GM18868 (cell line): ENCODE results near the gene PRMT7.
A peak's percentile ranks its signal among the peaks of the same experiment; 100 is the strongest.
"Not testable (repeated sequence)": the region's sequence is repeated elsewhere in the genome, so short reads cannot be mapped to it uniquely, and the experiment has no call there.

ENCODE experiments used
- ATAC-seq: cut with Tn5 transposase; IDR thresholded peaks from one replicate; pipeline ENCODE4 v1.9.1; 2021; ENCODE audit warnings: mild to moderate bottlenecking, moderate library complexity; ENCODE audit not compliant: unreplicated experiment

The PRMT7 gene

GRCh38 chr16:68283346-68283745 lies 27.5 kb upstream of the PRMT7 start:
- ATAC-seq, result no peak

GRCh38 chr16:68283801-68284598 lies 26.8 kb upstream of the PRMT7 start:
- ATAC-seq, result no peak

- ATAC-seq, result peak; percentile 49
Observed at GRCh38 chr16:68284847-68285246, 26.0 kb upstream of the PRMT7 start.

- ATAC-seq, result no peak
Observed at GRCh38 chr16:68285683-68286082, 25.1 kb upstream of the PRMT7 start.

GRCh38 chr16:68286153-68287074 lies 24.4 kb upstream of the PRMT7 start:
- no peak for ATAC-seq

GRCh38 chr16:68287276-68288251 lies 23.3 kb upstream of the PRMT7 start:
- ATAC-seq, result no peak

- ATAC-seq, result no peak
Observed at GRCh38 chr16:68288252-68288650, 22.6 kb upstream of the PRMT7 start.

- not testable (repeated sequence) for ATAC-seq
Observed at GRCh38 chr16:68288796-68289195, 22.0 kb upstream of the PRMT7 start.

- no peak for ATAC-seq
Observed at GRCh38 chr16:68289202-68289601, 21.6 kb upstream of the PRMT7 start.

- peak; percentile 89 for ATAC-seq
Observed at GRCh38 chr16:68289621-68290329, 21.0 kb upstream of the PRMT7 start.

- ATAC-seq, result no peak
Observed at GRCh38 chr16:68290450-68290849, 20.4 kb upstream of the PRMT7 start.

GRCh38 chr16:68291227-68291626 lies 19.6 kb upstream of the PRMT7 start:
- ATAC-seq, result no peak

GRCh38 chr16:68292425-68292824 lies 18.4 kb upstream of the PRMT7 start:
- ATAC-seq, result no peak

GRCh38 chr16:68296291-68296690 lies 14.5 kb upstream of the PRMT7 start:
- no peak for ATAC-seq

GRCh38 chr16:68296693-68297092 lies 14.1 kb upstream of the PRMT7 start:
- no peak for ATAC-seq

GRCh38 chr16:68297908-68298307 lies 12.9 kb upstream of the PRMT7 start:
- ATAC-seq, result no peak

- ATAC-seq, result no peak
Observed at GRCh38 chr16:68298312-68298711, 12.5 kb upstream of the PRMT7 start.

GRCh38 chr16:68298907-68299561 lies 11.8 kb upstream of the PRMT7 start:
- no peak for ATAC-seq

- no peak for ATAC-seq
Observed at GRCh38 chr16:68299571-68300453, 11.0 kb upstream of the PRMT7 start.
